ENCODE data around the gene RIC3. TPM values are rescaled to one million over a fixed set of nuclear protein-coding genes. Genes with fewer than 3 reads are reported as not detected.

RIC3 gene
- total RNA-seq, 2 donors from 2014 or later, result 23.5 to 25.3 TPM

DNA sequence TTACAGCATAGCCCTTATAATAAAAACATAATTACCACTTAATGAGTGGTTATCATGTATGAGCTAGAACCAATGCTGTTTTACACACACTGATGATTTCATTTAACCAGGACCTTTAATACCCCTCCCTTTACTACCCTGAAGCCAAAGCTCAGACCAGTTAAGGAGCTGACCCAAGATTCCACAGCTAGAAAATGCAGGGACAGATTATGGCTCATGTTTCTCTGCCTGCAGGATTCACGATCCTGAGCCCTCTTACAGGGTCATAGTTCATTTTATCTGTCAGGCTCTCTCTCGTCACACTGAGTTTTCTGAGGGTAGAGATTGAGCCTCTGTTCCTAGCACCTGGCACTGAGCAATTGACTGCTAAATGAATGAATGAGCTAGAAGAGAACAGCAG, 60.4 kb downstream of the RIC3 start:
- H3K4me3 Mint-ChIP-seq, result no peak overlapping the region
- 91 to 100% methylated on average over 1 to 2 of the region's 2 CpGs for WGBS, 2 experiments (ENCODE audit: insufficient coverage in 1 of 2, insufficient read length in 1 of 2)
- H3K4me1 Mint-ChIP-seq, result peaks cover 4% of the 10 kb centered on the region
- H3K9ac ChIP-seq (ENCODE audit: extremely low read depth, low read length, poor library complexity, severe bottlenecking), result no peak overlapping the region
- H3K27me3 Mint-ChIP-seq (ENCODE audit: insufficient read depth), result no peaks in the 10 kb centered on the region
- H3K36me3 ChIP-seq (ENCODE audit: control insufficient read depth, insufficient read depth, low read length), result peaks cover 27% of the 10 kb centered on the region
- H3K4me1 ChIP-seq (ENCODE audit: control insufficient read depth, insufficient read depth, low read length), result no peaks in the 10 kb centered on the region
- H3K27ac ChIP-seq (ENCODE audit: low read depth, low read length), result no peak overlapping the region
- no peak for DNase-seq
- TF ChIP-seq CTCF (conservative IDR thresholded peaks at IDR 0.05), result no peak
- no peaks in the 10 kb centered on the region for H3K27me3 ChIP-seq (ENCODE audit: control insufficient read depth, insufficient read depth, low read length, poor library complexity, severe bottlenecking)
- H3K27ac Mint-ChIP-seq, result no peak overlapping the region
- H3K9me3 Mint-ChIP-seq, result no peaks in the 10 kb centered on the region
- no peaks in the 10 kb centered on the region for H3K9me3 ChIP-seq (ENCODE audit: control insufficient read depth, low read length)
- no peak overlapping the region for H3K4me3 ChIP-seq (ENCODE audit: low read length)
- H3K36me3 Mint-ChIP-seq (ENCODE audit: low read depth), result peaks cover 16% of the 10 kb centered on the region

DNA sequence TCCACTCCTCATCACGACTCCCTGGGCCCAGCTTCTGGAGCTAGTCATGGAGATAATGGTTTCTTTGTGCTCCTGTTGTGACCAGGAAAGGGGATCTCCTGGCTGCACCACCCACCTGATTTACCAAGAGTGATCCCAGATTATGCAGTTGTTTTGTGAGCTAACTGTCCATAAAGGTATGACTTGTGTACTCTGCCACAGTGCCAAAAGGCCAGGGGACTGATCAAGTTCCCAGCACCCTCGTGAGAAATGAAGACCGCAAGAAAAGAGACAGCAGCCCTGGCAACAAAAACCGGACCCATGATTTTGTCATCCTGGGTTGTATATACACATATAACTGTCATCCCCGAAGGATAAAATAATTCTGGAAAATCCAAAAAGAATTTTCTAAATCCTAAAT, 61.2 kb downstream of the RIC3 start:
- no peaks in the 10 kb centered on the region for H3K4me1 ChIP-seq (ENCODE audit: control insufficient read depth, insufficient read depth, low read length)
- H3K27ac Mint-ChIP-seq, result no peak overlapping the region
- no peak overlapping the region for H3K4me3 ChIP-seq (ENCODE audit: low read length)
- H3K4me3 Mint-ChIP-seq, result no peak overlapping the region
- H3K36me3 ChIP-seq (ENCODE audit: control insufficient read depth, insufficient read depth, low read length), result peaks cover 31% of the 10 kb centered on the region
- H3K9me3 ChIP-seq (ENCODE audit: control insufficient read depth, low read length), result no peaks in the 10 kb centered on the region
- no peaks in the 10 kb centered on the region for H3K9me3 Mint-ChIP-seq
- H3K27me3 ChIP-seq (ENCODE audit: control insufficient read depth, insufficient read depth, low read length, poor library complexity, severe bottlenecking), result no peaks in the 10 kb centered on the region
- TF ChIP-seq CTCF (conservative IDR thresholded peaks at IDR 0.05), result no peak
- H3K27ac ChIP-seq (ENCODE audit: low read depth, low read length), result no peak overlapping the region
- 88 to 100% methylated on average over 1 to 5 of the region's 5 CpGs for WGBS, 2 experiments (ENCODE audit: insufficient coverage in 1 of 2, insufficient read length in 1 of 2)
- no peak overlapping the region for H3K9ac ChIP-seq (ENCODE audit: extremely low read depth, low read length, poor library complexity, severe bottlenecking)
- H3K27me3 Mint-ChIP-seq (ENCODE audit: insufficient read depth), result no peaks in the 10 kb centered on the region
- peaks cover 4% of the 10 kb centered on the region for H3K4me1 Mint-ChIP-seq
- peaks cover 20% of the 10 kb centered on the region for H3K36me3 Mint-ChIP-seq (ENCODE audit: low read depth)
- no peak for DNase-seq

DNA sequence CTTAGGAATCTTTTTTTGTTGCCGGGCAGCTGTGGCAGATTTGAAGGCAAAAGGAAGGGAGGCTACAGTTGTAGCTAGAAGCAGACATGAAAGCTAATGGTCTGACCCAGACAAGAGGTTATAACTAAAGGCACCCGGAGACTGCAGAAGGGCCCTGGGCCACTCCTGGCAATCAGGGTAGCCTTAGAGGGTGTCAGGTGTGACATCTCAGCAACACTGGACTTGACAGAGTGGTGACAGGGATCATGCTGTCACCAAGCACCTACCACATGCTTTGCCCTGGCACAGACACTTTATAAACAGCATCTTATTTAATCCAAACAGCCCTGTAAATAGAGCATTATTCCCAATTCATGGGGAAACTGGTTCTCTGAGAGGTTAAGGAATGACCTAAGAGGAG, 62.1 kb downstream of the RIC3 start:
- Mint-ChIP-seq H3K4me3 (no peak overlapping the region), H3K27ac (no peak overlapping the region), H3K9me3 (no peaks in the 10 kb centered on the region), H3K27me3 (ENCODE audit: insufficient read depth) (no peaks in the 10 kb centered on the region), H3K36me3 (ENCODE audit: low read depth) (peaks cover 22% of the 10 kb centered on the region), H3K4me1 (peaks cover 4% of the 10 kb centered on the region)
- 91 to 100% methylated on average over 1 to 2 of the region's 2 CpGs for WGBS, 2 experiments (ENCODE audit: insufficient coverage in 1 of 2, insufficient read length in 1 of 2)
- no peak for DNase-seq
- Histone ChIP-seq H3K9ac (ENCODE audit: extremely low read depth, low read length, poor library complexity, severe bottlenecking) (no peak overlapping the region), H3K9me3 (ENCODE audit: control insufficient read depth, low read length) (no peaks in the 10 kb centered on the region), H3K36me3 (ENCODE audit: control insufficient read depth, insufficient read depth, low read length) (peaks cover 37% of the 10 kb centered on the region), H3K4me1 (ENCODE audit: control insufficient read depth, insufficient read depth, low read length) (no peaks in the 10 kb centered on the region), H3K27me3 (ENCODE audit: control insufficient read depth, insufficient read depth, low read length, poor library complexity, severe bottlenecking) (no peaks in the 10 kb centered on the region), H3K4me3 (ENCODE audit: low read length) (no peak overlapping the region), H3K27ac (ENCODE audit: low read depth, low read length) (no peak overlapping the region)
- no peak for TF ChIP-seq CTCF (conservative IDR thresholded peaks at IDR 0.05)
